Measurements from ENCODE around the gene EVC2.

EVC2 gene

GRCh38 chr4:5708449-5709206 lies at the start of gene EVC2:
Gene EVC2, minus strand, starts transcription at chr4:5708559. Its CDS starts 46 bp downstream, at chr4:5708513.
- H3K4me1 Mint-ChIP-seq (ENCODE audit: low read depth): peaks cover 24% of the 10 kb centered on the region
- no peak within 1 kb of the TSS for H3K27ac Mint-ChIP-seq
- H3K4me3 Mint-ChIP-seq: peak within 1 kb of the TSS; percentile 38
- no peaks in the 10 kb centered on the region for H3K36me3 Mint-ChIP-seq (ENCODE audit: low read depth)
- DNase-seq: peak; percentile 43
- H3K9me3 Mint-ChIP-seq: no peaks in the 10 kb centered on the region
- H3K27me3 Mint-ChIP-seq: peaks cover 57% of the 10 kb centered on the region

- no peak for DNase-seq
- no peaks in the 10 kb centered on the region for H3K36me3 Mint-ChIP-seq (ENCODE audit: low read depth)
- H3K27ac Mint-ChIP-seq: no peak overlapping the region
- no peaks in the 10 kb centered on the region for H3K9me3 Mint-ChIP-seq
- H3K4me3 Mint-ChIP-seq: no peak overlapping the region
- peaks cover 12% of the 10 kb centered on the region for H3K4me1 Mint-ChIP-seq (ENCODE audit: low read depth)
- H3K27me3 Mint-ChIP-seq: no peaks in the 10 kb centered on the region
These were observed 49.6 kb upstream of the EVC2 start for GRCh38 chr4:5757954-5758353.

GRCh38 chr4:5757536-5757935 lies 49.2 kb upstream of the EVC2 start:
- Mint-ChIP-seq H3K27me3 (no peaks in the 10 kb centered on the region), H3K4me1 (ENCODE audit: low read depth) (peaks cover 12% of the 10 kb centered on the region), H3K27ac (no peak overlapping the region), H3K4me3 (no peak overlapping the region), H3K9me3 (no peaks in the 10 kb centered on the region), H3K36me3 (ENCODE audit: low read depth) (no peaks in the 10 kb centered on the region)
- no peak for DNase-seq

- Mint-ChIP-seq H3K9me3 (no peaks in the 10 kb centered on the region), H3K27ac (no peak overlapping the region), H3K27me3 (no peaks in the 10 kb centered on the region), H3K4me1 (ENCODE audit: low read depth) (peaks cover 12% of the 10 kb centered on the region), H3K36me3 (ENCODE audit: low read depth) (no peaks in the 10 kb centered on the region), H3K4me3 (no peak overlapping the region)
- no peak for DNase-seq
These were observed 48.7 kb upstream of the EVC2 start for GRCh38 chr4:5757091-5757490.

- H3K27me3 Mint-ChIP-seq: no peaks in the 10 kb centered on the region
- no peak for DNase-seq
- H3K27ac Mint-ChIP-seq: no peak overlapping the region
- H3K9me3 Mint-ChIP-seq: no peaks in the 10 kb centered on the region
- no peak overlapping the region for H3K4me3 Mint-ChIP-seq
- H3K4me1 Mint-ChIP-seq (ENCODE audit: low read depth): peaks cover 12% of the 10 kb centered on the region
- no peaks in the 10 kb centered on the region for H3K36me3 Mint-ChIP-seq (ENCODE audit: low read depth)
These were observed 47.9 kb upstream of the EVC2 start for GRCh38 chr4:5756271-5756670.

GRCh38 chr4:5755679-5756078 lies 47.3 kb upstream of the EVC2 start:
- H3K4me3 Mint-ChIP-seq: no peak overlapping the region
- H3K27ac Mint-ChIP-seq: no peak overlapping the region
- peaks cover 12% of the 10 kb centered on the region for H3K4me1 Mint-ChIP-seq (ENCODE audit: low read depth)
- no peaks in the 10 kb centered on the region for H3K36me3 Mint-ChIP-seq (ENCODE audit: low read depth)
- H3K27me3 Mint-ChIP-seq: no peaks in the 10 kb centered on the region
- no peaks in the 10 kb centered on the region for H3K9me3 Mint-ChIP-seq
- no peak for DNase-seq

GRCh38 chr4:5755161-5755560 lies 46.8 kb upstream of the EVC2 start:
- peaks cover 12% of the 10 kb centered on the region for H3K4me1 Mint-ChIP-seq (ENCODE audit: low read depth)
- no peaks in the 10 kb centered on the region for H3K9me3 Mint-ChIP-seq
- no peak overlapping the region for H3K27ac Mint-ChIP-seq

GRCh38 chr4:5754529-5754881 lies 46.1 kb upstream of the EVC2 start:
- H3K9me3 Mint-ChIP-seq: no peaks in the 10 kb centered on the region
- H3K4me3 Mint-ChIP-seq: no peak overlapping the region
- DNase-seq: no peak
- H3K27me3 Mint-ChIP-seq: no peaks in the 10 kb centered on the region
- no peaks in the 10 kb centered on the region for H3K36me3 Mint-ChIP-seq (ENCODE audit: low read depth)
- H3K27ac Mint-ChIP-seq: no peak overlapping the region
- peaks cover 12% of the 10 kb centered on the region for H3K4me1 Mint-ChIP-seq (ENCODE audit: low read depth)

More at GRCh38 chr4:5755161-5755560, 46.8 kb upstream of the EVC2 start:
- Mint-ChIP-seq H3K27me3 (no peaks in the 10 kb centered on the region), H3K4me3 (no peak overlapping the region), H3K36me3 (ENCODE audit: low read depth) (no peaks in the 10 kb centered on the region)
- DNase-seq: no peak

GRCh38 chr4:5753766-5754528 lies 45.6 kb upstream of the EVC2 start:
- Mint-ChIP-seq H3K36me3 (ENCODE audit: low read depth) (no peaks in the 10 kb centered on the region), H3K4me1 (ENCODE audit: low read depth) (peaks cover 11% of the 10 kb centered on the region), H3K27ac (no peak overlapping the region), H3K9me3 (no peaks in the 10 kb centered on the region), H3K27me3 (no peaks in the 10 kb centered on the region), H3K4me3 (no peak overlapping the region)
- DNase-seq: no peak

GRCh38 chr4:5753366-5753765 lies 45.0 kb upstream of the EVC2 start:
- Mint-ChIP-seq H3K36me3 (ENCODE audit: low read depth) (no peaks in the 10 kb centered on the region), H3K9me3 (no peaks in the 10 kb centered on the region), H3K4me3 (no peak overlapping the region), H3K4me1 (ENCODE audit: low read depth) (peaks cover 5% of the 10 kb centered on the region), H3K27me3 (no peaks in the 10 kb centered on the region), H3K27ac (no peak overlapping the region)
- DNase-seq: no peak

GRCh38 chr4:5752376-5753184 lies 44.2 kb upstream of the EVC2 start:
- Mint-ChIP-seq H3K9me3 (no peaks in the 10 kb centered on the region), H3K4me1 (ENCODE audit: low read depth) (no peaks in the 10 kb centered on the region), H3K36me3 (ENCODE audit: low read depth) (no peaks in the 10 kb centered on the region), H3K4me3 (no peak overlapping the region), H3K27ac (no peak overlapping the region), H3K27me3 (no peaks in the 10 kb centered on the region)
- no peak for DNase-seq

- no peak for DNase-seq
- Mint-ChIP-seq H3K9me3 (no peaks in the 10 kb centered on the region), H3K4me1 (ENCODE audit: low read depth) (no peaks in the 10 kb centered on the region), H3K27ac (no peak overlapping the region), H3K36me3 (ENCODE audit: low read depth) (no peaks in the 10 kb centered on the region), H3K27me3 (no peaks in the 10 kb centered on the region), H3K4me3 (no peak overlapping the region)
These were observed 43.5 kb upstream of the EVC2 start for GRCh38 chr4:5751666-5752375.

- Mint-ChIP-seq H3K27me3 (no peaks in the 10 kb centered on the region), H3K4me3 (no peak overlapping the region), H3K36me3 (ENCODE audit: low read depth) (no peaks in the 10 kb centered on the region), H3K9me3 (no peaks in the 10 kb centered on the region), H3K4me1 (ENCODE audit: low read depth) (no peaks in the 10 kb centered on the region), H3K27ac (no peak overlapping the region)
- no peak for DNase-seq
These were observed 42.7 kb upstream of the EVC2 start for GRCh38 chr4:5750946-5751665.
